Ovary (tissue), 3 donors: ENCODE measurements around the gene GASK1A.

Experiments used
- CTCF ChIP-seq, 3 donors: fragments of 450-650 bp in 2 of 3; fragments of 200-600 bp in 1 of 3; IDR thresholded peaks; one replicate each; pipeline versions ENCODE4 v1.5.1 to v1.8.0; 2016 to 2022; ENCODE audit warnings: antibody characterized with exemption in 3 of 3, mild to moderate bottlenecking in 1 of 3
- EP300 ChIP-seq: sonication (generic); formaldehyde crosslinking; IDR thresholded peaks from one replicate; pipeline ENCODE4 v1.6.1; 2017; ENCODE audit warnings: antibody characterized with exemption
- POLR2A ChIP-seq: fragments of 450-650 bp; IDR thresholded peaks from one replicate; pipeline ENCODE4 v1.6.1; 2017; ENCODE audit warnings: antibody characterized with exemption, mild to moderate bottlenecking, moderate library complexity
- donor health status: DM: no; HTN: no; CAD: no.

- no peak for TF ChIP-seq CTCF (IDR thresholded peaks at IDR 0.05)
- no peak for TF ChIP-seq POLR2A
- TF ChIP-seq EP300, result no peak
Observed at GRCh38 chr3:43023746-43024145, 44.6 kb downstream of the GASK1A start.
